ENCODE results near the gene LRBA. TPM values are rescaled to one million over a fixed set of nuclear protein-coding genes. Genes with fewer than 3 reads are reported as not detected.

The LRBA gene
- total and polyA plus RNA-seq, 9 of the 15 experiments (the other 6 are each of a cell fraction or from before 2014, with no cell fraction given): 24.2 to 88.7 (median 59.7) TPM

DNA sequence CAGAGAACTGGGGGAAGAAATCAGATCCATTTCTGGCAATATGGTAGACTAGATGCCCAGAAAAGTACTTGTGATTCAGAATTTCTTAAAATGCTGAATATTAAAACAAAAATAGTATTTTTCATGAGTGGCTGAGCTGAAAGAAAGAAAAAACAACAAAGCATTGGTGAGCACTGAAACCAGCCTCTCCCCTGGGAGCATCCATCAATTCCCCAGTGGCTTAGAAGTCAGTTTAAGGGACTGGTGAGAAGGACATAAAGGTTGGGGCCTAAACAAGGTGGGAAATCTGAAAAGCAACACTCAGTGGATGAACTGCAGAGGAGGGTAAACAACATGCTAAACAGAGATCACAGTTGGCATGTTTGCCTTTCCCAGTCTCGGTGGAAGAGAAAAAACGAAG is 20.4 kb downstream of the LRBA start (continued):
- TF ChIP-seq CHD4 (IDR thresholded peaks at IDR 0.05; ENCODE audit: insufficient read depth, insufficient replicate concordance, low read depth, low read length, poor library complexity, severe bottlenecking) (no peak), ZNF778 (CRISPR knock-in tag; IDR thresholded peaks at IDR 0.05) (no peak), PTRF (tag; IDR thresholded peaks at IDR 0.05) (no peak), SMARCA4 (IDR thresholded peaks at IDR 0.05) (no peak), IRF2 (CRISPR knock-in tag; IDR thresholded peaks at IDR 0.05) (no peak), YBX1 (IDR thresholded peaks at IDR 0.05) (no peak), PBX2 (CRISPR knock-in tag; IDR thresholded peaks at IDR 0.05; ENCODE audit: low read depth) (no peak), PBX2 (tag; conservative IDR thresholded peaks at IDR 0.05; ENCODE audit: low read depth) (no peak), ZNF253 (CRISPR knock-in tag; conservative IDR thresholded peaks at IDR 0.05) (no peak), HNRNPL (IDR thresholded peaks at IDR 0.05; ENCODE audit: low read depth, low read length) (no peak), KDM4B (IDR thresholded peaks at IDR 0.05; ENCODE audit: borderline replicate concordance in 2 of 2, low read depth in 1 of 2) (no peak), TEAD4 (IDR thresholded peaks at IDR 0.05; ENCODE audit: low read length) (no peak), TEAD4 (CRISPR knock-in tag; IDR thresholded peaks at IDR 0.05; ENCODE audit: borderline replicate concordance) (no peak), ZNF79 (CRISPR knock-in tag; IDR thresholded peaks at IDR 0.05; ENCODE audit: low read depth) (no peak)
- TF ChIP-seq, protein P1, sequence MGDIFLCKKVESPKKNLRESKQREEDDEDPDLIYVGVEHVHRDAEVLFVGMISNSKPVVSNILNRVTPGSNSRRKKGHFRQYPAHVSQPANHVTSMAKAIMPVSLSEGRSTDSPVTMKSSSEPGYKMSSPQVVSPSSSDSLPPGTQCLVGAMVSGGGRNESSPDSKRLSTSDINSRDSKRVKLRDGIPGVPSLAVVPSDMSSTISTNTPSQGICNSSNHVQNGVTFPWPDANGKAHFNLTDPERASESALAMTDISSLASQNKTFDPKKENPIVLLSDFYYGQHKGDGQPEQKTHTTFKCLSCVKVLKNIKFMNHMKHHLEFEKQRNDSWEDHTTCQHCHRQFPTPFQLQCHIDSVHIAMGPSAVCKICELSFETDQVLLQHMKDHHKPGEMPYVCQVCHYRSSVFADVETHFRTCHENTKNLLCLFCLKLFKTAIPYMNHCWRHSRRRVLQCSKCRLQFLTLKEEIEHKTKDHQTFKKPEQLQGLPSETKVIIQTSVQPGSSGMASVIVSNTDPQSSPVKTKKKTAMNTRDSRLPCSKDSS (IDR thresholded peaks at IDR 0.05; ENCODE audit: low read depth, partially characterized antibody): no peak
- TF ChIP-seq, protein P2, sequence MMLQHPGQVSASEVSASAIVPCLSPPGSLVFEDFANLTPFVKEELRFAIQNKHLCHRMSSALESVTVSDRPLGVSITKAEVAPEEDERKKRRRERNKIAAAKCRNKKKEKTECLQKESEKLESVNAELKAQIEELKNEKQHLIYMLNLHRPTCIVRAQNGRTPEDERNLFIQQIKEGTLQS (IDR thresholded peaks at IDR 0.05): no peak
- TF ChIP-seq, protein P2 (CRISPR knock-in tag; conservative IDR thresholded peaks at IDR 0.05): no peak
- TF ChIP-seq, protein P3, sequence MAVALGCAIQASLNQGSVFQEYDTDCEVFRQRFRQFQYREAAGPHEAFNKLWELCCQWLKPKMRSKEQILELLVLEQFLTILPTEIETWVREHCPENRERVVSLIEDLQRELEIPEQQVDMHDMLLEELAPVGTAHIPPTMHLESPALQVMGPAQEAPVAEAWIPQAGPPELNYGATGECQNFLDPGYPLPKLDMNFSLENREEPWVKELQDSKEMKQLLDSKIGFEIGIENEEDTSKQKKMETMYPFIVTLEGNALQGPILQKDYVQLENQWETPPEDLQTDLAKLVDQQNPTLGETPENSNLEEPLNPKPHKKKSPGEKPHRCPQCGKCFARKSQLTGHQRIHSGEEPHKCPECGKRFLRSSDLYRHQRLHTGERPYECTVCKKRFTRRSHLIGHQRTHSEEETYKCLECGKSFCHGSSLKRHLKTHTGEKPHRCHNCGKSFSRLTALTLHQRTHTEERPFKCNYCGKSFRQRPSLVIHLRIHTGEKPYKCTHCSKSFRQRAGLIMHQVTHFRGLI (CRISPR knock-in tag; IDR thresholded peaks at IDR 0.05): no peak

Measured in K562 (cell line).